ENCODE results near the gene CEACAM18. TPM values are rescaled to one million over a fixed set of nuclear protein-coding genes. Genes with fewer than 3 reads are reported as not detected.

CEACAM18 gene
- total and polyA plus RNA-seq, 2 of the 4 experiments (the other 2 are of a cell fraction): not detected

DNA sequence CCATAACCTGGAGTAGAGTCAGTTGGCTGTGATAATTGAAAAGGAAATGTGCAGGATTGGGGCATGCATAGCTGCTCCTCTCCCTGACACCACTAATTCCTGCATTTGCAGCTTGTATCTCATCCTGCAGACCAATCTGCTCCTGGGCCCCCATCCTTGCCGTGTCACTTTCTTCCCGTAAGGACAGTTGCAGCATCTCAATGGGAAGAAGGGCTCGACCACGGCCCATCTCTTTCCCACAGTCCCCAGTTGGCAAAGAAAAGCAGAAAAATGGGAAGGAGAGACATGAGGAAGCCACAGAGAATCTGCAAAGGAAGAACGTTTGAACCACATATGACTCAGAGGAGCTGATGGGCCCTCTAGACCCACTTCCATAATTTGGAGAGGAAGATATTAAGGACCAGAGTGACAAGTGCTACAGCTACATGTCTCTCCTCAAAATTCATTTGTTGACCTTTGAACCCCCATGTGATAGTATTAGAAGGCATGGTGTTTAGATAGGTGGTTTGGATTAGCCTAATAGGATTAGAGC, 25.0 kb downstream of the CEACAM18 start:
- Histone ChIP-seq H3K9me1 (ENCODE audit: insufficient read depth, low read length) (no peaks in the 10 kb centered on the region), H3K79me1 (ENCODE audit: low read depth in 1 of 2, low read length in 2 of 2) (no peaks in the 10 kb centered on the region), H3K27ac (ENCODE audit: insufficient read depth, low read length) (no peak overlapping the region), H2BK15ac (ENCODE audit: low read depth, low read length) (no peak overlapping the region), H4K5ac (ENCODE audit: low read depth, low read length) (no peak overlapping the region), H4K8ac (ENCODE audit: low read depth in 2 of 2, low read length in 2 of 2) (no peak overlapping the region), H3K18ac (ENCODE audit: low read depth, low read length) (no peak overlapping the region), H4K20me1 (ENCODE audit: insufficient read depth, low read length) (no peaks in the 10 kb centered on the region), H3K27me3 (ENCODE audit: control insufficient read depth, insufficient read depth, low read length) (no peaks in the 10 kb centered on the region), H3K56ac (ENCODE audit: extremely low read depth, insufficient read depth, low read length) (no peak overlapping the region), H3K4me1 (ENCODE audit: control insufficient read depth, insufficient read depth, low read length) (no peaks in the 10 kb centered on the region), H2BK120ac (ENCODE audit: low read depth, low read length) (no peak overlapping the region), H3K4me2 (ENCODE audit: low read depth, low read length) (no peak overlapping the region), H2AK9ac (replicated peaks; ENCODE audit: low read depth, low read length, poor library complexity) (no peak overlapping the region), H4K91ac (ENCODE audit: insufficient read depth, low read depth, low read length) (no peak overlapping the region), H3K23ac (ENCODE audit: low read depth, low read length) (no peak overlapping the region), H3K4ac (ENCODE audit: low read depth, low read length) (no peak overlapping the region), H2AFZ (replicated peaks; ENCODE audit: low read length, poor library complexity) (no peak overlapping the region), H3K4me3 (ENCODE audit: insufficient read depth, low read depth, low read length) (no peak overlapping the region), H2BK5ac (ENCODE audit: low read depth, low read length, poor library complexity, severe bottlenecking) (no peak overlapping the region), H2BK20ac (ENCODE audit: low read depth, low read length) (no peak overlapping the region), H3K14ac (replicated peaks; ENCODE audit: low read depth, low read length) (no peak overlapping the region), H3K9me3 (ENCODE audit: control insufficient read depth, insufficient read depth, low read length) (peaks cover 2% of the 10 kb centered on the region; the same call in 1 of the 2 replicates), H3K9ac (ENCODE audit: low read depth, low read length) (no peak overlapping the region), H2AK5ac (ENCODE audit: low read depth, low read length) (no peak overlapping the region), H3K36me3 (ENCODE audit: control insufficient read depth, insufficient read depth, low read length) (no peaks in the 10 kb centered on the region)
- dilution Hi-C loops (cut with HindIII; ENCODE audit: low sequenced_read_pairs, unreplicated experiment): no loop called here
- WGBS, 2 experiments (ENCODE audit: extremely low coverage in 2 of 2, insufficient read length in 1 of 2): no CpG with 5 or more reads among the region's 5 CpGs
- intact Hi-C loops (cut with micrococcal nuclease): no loop called here
- BruUV-seq (replicated peaks): no TSS peak
- POLR2A ChIA-PET (ENCODE audit: unreplicated experiment): no interaction called here
- TF ChIP-seq MAZ (IDR thresholded peaks at IDR 0.05; ENCODE audit: borderline replicate concordance, low read depth, low read length) (no peak), RCOR1 (IDR thresholded peaks at IDR 0.05; ENCODE audit: insufficient replicate concordance, low read length) (no peak), FOS (IDR thresholded peaks at IDR 0.05; ENCODE audit: low read depth, low read length) (no peak), NFE2L2 (IDR thresholded peaks at IDR 0.05; ENCODE audit: low read depth, low read length) (no peak), CEBPB (IDR thresholded peaks at IDR 0.05; ENCODE audit: low read depth, low read length) (no peak), SMC3 (IDR thresholded peaks at IDR 0.05; ENCODE audit: low read depth, low read length) (no peak), POLR2A (IDR thresholded peaks at IDR 0.05; ENCODE audit: low read depth, low read length) (no peak), RAD21 (IDR thresholded peaks at IDR 0.05; ENCODE audit: low read length) (no peak), MAFK (IDR thresholded peaks at IDR 0.05; ENCODE audit: low read depth, low read length) (no peak), MXI1 (IDR thresholded peaks at IDR 0.05; ENCODE audit: borderline replicate concordance, low read depth, low read length) (no peak), CHD1 (IDR thresholded peaks at IDR 0.05; ENCODE audit: low read depth, low read length) (no peak), BHLHE40 (IDR thresholded peaks at IDR 0.05; ENCODE audit: low read depth, low read length) (no peak), RFX5 (IDR thresholded peaks at IDR 0.05; ENCODE audit: low read depth, low read length) (no peak)
- TF ChIP-seq, protein P1, sequence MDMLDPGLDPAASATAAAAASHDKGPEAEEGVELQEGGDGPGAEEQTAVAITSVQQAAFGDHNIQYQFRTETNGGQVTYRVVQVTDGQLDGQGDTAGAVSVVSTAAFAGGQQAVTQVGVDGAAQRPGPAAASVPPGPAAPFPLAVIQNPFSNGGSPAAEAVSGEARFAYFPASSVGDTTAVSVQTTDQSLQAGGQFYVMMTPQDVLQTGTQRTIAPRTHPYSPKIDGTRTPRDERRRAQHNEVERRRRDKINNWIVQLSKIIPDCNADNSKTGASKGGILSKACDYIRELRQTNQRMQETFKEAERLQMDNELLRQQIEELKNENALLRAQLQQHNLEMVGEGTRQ (IDR thresholded peaks at IDR 0.05; ENCODE audit: low read depth, low read length): no peak
- TF ChIP-seq, protein P2, sequence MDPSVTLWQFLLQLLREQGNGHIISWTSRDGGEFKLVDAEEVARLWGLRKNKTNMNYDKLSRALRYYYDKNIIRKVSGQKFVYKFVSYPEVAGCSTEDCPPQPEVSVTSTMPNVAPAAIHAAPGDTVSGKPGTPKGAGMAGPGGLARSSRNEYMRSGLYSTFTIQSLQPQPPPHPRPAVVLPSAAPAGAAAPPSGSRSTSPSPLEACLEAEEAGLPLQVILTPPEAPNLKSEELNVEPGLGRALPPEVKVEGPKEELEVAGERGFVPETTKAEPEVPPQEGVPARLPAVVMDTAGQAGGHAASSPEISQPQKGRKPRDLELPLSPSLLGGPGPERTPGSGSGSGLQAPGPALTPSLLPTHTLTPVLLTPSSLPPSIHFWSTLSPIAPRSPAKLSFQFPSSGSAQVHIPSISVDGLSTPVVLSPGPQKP (IDR thresholded peaks at IDR 0.05; ENCODE audit: borderline replicate concordance, low read depth, low read length): no peak
- TF ChIP-seq, protein P3, sequence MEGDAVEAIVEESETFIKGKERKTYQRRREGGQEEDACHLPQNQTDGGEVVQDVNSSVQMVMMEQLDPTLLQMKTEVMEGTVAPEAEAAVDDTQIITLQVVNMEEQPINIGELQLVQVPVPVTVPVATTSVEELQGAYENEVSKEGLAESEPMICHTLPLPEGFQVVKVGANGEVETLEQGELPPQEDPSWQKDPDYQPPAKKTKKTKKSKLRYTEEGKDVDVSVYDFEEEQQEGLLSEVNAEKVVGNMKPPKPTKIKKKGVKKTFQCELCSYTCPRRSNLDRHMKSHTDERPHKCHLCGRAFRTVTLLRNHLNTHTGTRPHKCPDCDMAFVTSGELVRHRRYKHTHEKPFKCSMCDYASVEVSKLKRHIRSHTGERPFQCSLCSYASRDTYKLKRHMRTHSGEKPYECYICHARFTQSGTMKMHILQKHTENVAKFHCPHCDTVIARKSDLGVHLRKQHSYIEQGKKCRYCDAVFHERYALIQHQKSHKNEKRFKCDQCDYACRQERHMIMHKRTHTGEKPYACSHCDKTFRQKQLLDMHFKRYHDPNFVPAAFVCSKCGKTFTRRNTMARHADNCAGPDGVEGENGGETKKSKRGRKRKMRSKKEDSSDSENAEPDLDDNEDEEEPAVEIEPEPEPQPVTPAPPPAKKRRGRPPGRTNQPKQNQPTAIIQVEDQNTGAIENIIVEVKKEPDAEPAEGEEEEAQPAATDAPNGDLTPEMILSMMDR (conservative IDR thresholded peaks at IDR 0.05; ENCODE audit: low read depth, low read length): no peak
- CTCF ChIA-PET: no interaction called here
- ATAC-seq (ENCODE audit: low read depth) (no peak), DNase-seq (no peak)
- in situ Hi-C loops (cut with MboI; ENCODE audit: low sequenced_read_pairs): no loop called here

Measured in IMR-90 (cell line).